Hematopoietic multipotent progenitor cell treated with erythropoietin and hydrocortisone succinate and interleukin-3 and kit ligand, for 4 days (in vitro differentiated cells): ENCODE measurements around the gene SULT1E1.

ENCODE experiments used
- DNase-seq: peaks from one replicate; pipeline ENCODE4 v3.0.0-alpha.2; 2015

SULT1E1 gene

GRCh38 chr4:69860052-69860451 is at the start of gene SULT1E1:
Gene SULT1E1 (minus strand): TSS chr4:69860145. CDS start chr4:69857644, 2,501 bp downstream.
- peak; percentile 20 for DNase-seq

- DNase-seq: no peak
Measured at GRCh38 chr4:69909195-69909594, 49.2 kb upstream of the SULT1E1 start.

- no peak for DNase-seq
Measured at GRCh38 chr4:69907151-69907550, 47.2 kb upstream of the SULT1E1 start.

GRCh38 chr4:69896530-69897116 is 36.7 kb upstream of the SULT1E1 start:
- DNase-seq: peak; percentile 14

- no peak for DNase-seq
Measured at GRCh38 chr4:69894721-69895120, 34.8 kb upstream of the SULT1E1 start.

GRCh38 chr4:69894186-69894585 is 34.2 kb upstream of the SULT1E1 start:
- no peak for DNase-seq

- DNase-seq: peak; percentile 45
Measured at GRCh38 chr4:69888336-69888735, 28.4 kb upstream of the SULT1E1 start.

- no peak for DNase-seq
Measured at GRCh38 chr4:69882150-69882549, 22.2 kb upstream of the SULT1E1 start.

GRCh38 chr4:69881173-69881773 is 21.3 kb upstream of the SULT1E1 start:
- DNase-seq: peak; percentile 80

- DNase-seq: no peak
Measured at GRCh38 chr4:69878250-69878649, 18.3 kb upstream of the SULT1E1 start.

GRCh38 chr4:69877453-69877852 is 17.5 kb upstream of the SULT1E1 start:
- DNase-seq: peak; percentile 2

GRCh38 chr4:69876071-69876470 is 16.1 kb upstream of the SULT1E1 start:
- no peak for DNase-seq

GRCh38 chr4:69875576-69875975 is 15.6 kb upstream of the SULT1E1 start:
- DNase-seq: no peak

- no peak for DNase-seq
Measured at GRCh38 chr4:69874507-69874906, 14.6 kb upstream of the SULT1E1 start.

- DNase-seq: no peak
Measured at GRCh38 chr4:69861756-69862155, 1.8 kb upstream of the SULT1E1 start.

- DNase-seq: no peak
Measured at GRCh38 chr4:69860521-69861298, 765 bp upstream of the SULT1E1 start.

GRCh38 chr4:69859140-69859685 is 732 bp downstream of the SULT1E1 start:
- no peak for DNase-seq

GRCh38 chr4:69858690-69859089 is 1.3 kb downstream of the SULT1E1 start:
- peak; percentile 83 for DNase-seq

- no peak for DNase-seq
Measured at GRCh38 chr4:69855822-69856221, 4.1 kb downstream of the SULT1E1 start.

- no peak for DNase-seq
Measured at GRCh38 chr4:69849969-69850368, 10.0 kb downstream of the SULT1E1 start.

- no peak for DNase-seq
Measured at GRCh38 chr4:69849297-69849696, 10.6 kb downstream of the SULT1E1 start.

- no peak for DNase-seq
Measured at GRCh38 chr4:69848028-69848427, 11.9 kb downstream of the SULT1E1 start.

- peak; percentile 10 for DNase-seq
Measured at GRCh38 chr4:69843932-69844331, 16.0 kb downstream of the SULT1E1 start.

- no peak for DNase-seq
Measured at GRCh38 chr4:69843301-69843700, 16.6 kb downstream of the SULT1E1 start.
